ENCODE data around the gene LIPI.

GRCh38 chr21:14064296-14064645, 146.5 kb downstream of the LIPI start:
- no peak for TF ChIP-seq CTCF (conservative IDR thresholded peaks at IDR 0.05; ENCODE audit: low read depth, low read length)
- no peak for TF ChIP-seq EZH2 (IDR thresholded peaks at IDR 0.05; ENCODE audit: low read length, unreplicated experiment)
- no peak for TF ChIP-seq EZH2phosphoT487 (IDR thresholded peaks at IDR 0.05; ENCODE audit: borderline replicate concordance, low read length)
